ENCODE data around the gene EMB. TPM values are rescaled to one million over a fixed set of nuclear protein-coding genes. Genes with fewer than 3 reads are reported as not detected.
"Not testable (repeated sequence)": the region's sequence is repeated elsewhere in the genome, so short reads cannot be mapped to it uniquely, and the experiment has no call there.

EMB gene
- polyA plus RNA-seq, 4 donors: 19.1 to 86.1 (median 43.1) TPM

DNA sequence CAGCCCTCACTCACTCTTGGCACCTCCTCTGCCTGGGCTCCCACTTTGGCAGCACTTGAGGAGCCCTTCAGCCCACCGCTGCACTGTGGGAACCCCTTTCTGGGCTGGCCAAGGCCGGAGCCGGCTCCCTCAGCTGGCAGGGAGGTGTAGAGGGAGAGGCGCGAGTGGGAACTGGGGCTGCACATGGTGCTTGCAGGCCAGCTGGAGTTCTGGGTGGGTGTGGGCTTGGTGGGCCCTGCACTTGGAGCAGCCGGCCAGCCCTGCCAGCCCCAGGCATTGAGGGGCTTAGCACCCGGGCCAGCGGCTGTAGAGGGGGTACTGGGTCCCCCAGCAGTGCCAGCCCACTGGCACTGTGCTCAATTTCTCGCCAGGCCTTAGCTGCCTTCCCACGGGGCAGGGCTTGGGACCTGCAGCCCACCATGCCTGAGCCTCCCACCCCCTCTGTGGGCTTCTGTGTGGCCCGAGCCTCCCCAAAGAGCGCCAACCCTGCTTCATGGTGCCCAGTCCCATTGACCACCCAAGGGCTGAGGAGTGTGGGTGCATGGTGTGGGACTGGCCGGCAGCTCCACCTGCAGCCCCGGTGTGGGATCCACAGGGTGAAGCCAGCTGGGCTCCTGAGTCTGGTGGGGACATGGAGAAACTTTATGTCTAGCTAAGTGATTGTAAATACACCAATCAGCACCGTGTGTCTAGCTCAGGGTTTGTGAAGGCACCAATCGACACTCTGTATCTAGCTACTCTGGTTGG is 71.6 kb downstream of the EMB start:
- H3K4me1 ChIP-seq (ENCODE audit: control insufficient read depth in 3 of 3, insufficient read depth in 2 of 3, low read depth in 1 of 3, low read length in 2 of 3); H3K27me3 ChIP-seq (ENCODE audit: control insufficient read depth in 3 of 3, insufficient read depth in 3 of 3, low read length in 3 of 3); H3K27ac ChIP-seq (ENCODE audit: low read depth in 1 of 3, low read length in 2 of 3); H3K36me3 ChIP-seq (ENCODE audit: control insufficient read depth in 3 of 3, insufficient read depth in 2 of 3, low read depth in 1 of 3, low read length in 3 of 3); DNase-seq; FAIRE-seq; H3K4me3 ChIP-seq (ENCODE audit: low read depth in 1 of 3, low read length in 3 of 3): not testable (repeated sequence)
- WGBS, 3 donors: 89 to 94% (median 89%) methylated on average over 14 to 16 of the region's 16 CpGs
- H3K9me3 ChIP-seq (ENCODE audit: control insufficient read depth in 2 of 2, insufficient read depth in 1 of 2, low read depth in 1 of 2, low read length in 1 of 2): peaks cover 0 to 31% of the 10 kb centered on the region in 2 donors

DNA sequence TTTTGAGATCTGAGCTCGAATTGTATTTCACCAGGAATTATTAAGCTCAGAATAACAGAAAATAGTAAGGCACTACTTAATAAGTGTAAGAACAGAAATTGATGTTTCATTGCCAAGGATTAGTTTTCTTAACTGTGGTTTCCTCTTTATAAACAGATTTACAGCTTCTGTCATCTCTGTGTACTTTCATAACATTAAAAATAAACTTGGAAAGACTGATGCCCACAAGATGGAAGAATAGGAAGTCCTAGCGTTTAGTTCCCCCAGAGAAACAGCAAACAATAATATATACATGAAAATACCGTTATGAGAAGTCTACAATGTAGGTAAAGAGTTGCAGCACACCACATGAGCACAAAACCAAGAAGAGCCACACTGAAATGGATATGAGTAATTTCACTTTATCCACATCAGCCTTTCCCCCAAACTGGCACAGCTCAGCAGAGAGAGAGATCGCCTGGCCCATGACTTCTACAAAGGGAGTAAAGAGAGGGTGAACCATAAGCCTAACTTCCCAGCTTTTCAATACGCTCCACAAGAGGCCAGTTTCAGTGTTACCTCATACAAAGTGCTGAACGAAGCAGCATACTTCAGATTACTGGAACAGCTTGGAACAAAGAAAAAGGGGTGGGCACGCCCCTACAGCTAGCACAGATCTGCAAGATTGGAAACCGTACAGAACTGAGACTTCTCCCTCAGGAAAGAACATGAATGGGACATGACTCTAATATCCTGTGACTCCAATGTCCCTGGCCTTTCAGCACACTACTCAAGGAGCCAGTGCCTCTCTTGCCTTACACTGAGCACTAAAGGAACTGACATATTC is 75.4 kb downstream of the EMB start:
- Histone ChIP-seq H3K4me1 (ENCODE audit: control insufficient read depth in 3 of 3, insufficient read depth in 2 of 3, low read depth in 1 of 3, low read length in 2 of 3) (no peaks in the 10 kb centered on the region), H3K36me3 (ENCODE audit: control insufficient read depth in 3 of 3, insufficient read depth in 2 of 3, low read depth in 1 of 3, low read length in 3 of 3) (no peaks in the 10 kb centered on the region), H3K9me3 (ENCODE audit: control insufficient read depth in 2 of 2, insufficient read depth in 1 of 2, low read depth in 1 of 2, low read length in 1 of 2) (peaks cover 0 to 26% of the 10 kb centered on the region in 2 donors), H3K4me3 (ENCODE audit: low read depth in 1 of 3, low read length in 3 of 3) (no peak overlapping the region), H3K27me3 (ENCODE audit: control insufficient read depth in 3 of 3, insufficient read depth in 3 of 3, low read length in 3 of 3) (no peaks in the 10 kb centered on the region), H3K27ac (ENCODE audit: low read depth in 1 of 3, low read length in 2 of 3) (no peak overlapping the region)
- DNase-seq (no peak), FAIRE-seq (no peak)
- WGBS, 3 donors: 73 to 84% (median 77%) methylated on average over 8 of the region's 8 CpGs

DNA sequence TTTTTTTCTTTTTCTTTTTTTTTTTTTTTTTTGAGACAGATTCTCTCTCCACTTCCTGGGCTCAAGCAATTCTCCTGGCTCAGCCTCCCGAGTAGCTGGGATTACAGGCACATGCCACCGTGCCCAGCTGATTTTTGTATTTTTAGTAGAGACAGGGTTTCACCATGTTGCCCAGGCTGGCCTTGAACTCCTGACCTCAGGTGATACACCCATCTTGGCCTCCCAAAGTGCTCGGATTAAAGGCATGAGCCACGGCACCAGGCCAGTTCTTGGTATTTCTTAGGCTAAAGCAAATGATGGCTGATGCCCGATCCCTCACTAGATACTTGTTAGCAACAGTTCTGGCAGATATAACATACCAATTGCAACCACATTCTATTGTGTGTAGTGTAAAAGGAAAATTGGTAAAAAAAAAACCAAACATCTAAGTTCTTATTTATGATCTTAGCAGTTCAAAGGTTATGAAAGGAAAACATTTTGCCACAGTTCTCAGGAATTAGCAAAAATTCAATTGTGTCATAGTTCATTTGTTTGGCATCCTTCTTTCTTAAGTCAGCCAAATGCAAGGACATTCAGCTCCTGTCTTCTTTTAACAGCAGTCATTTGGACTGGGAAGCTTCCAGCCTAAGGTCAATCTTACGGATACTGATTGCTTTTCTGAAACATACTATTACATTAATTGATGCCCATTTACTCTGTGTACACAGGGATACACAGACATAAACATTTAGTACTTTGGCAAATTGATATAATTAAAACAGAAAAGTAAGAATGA is 76.4 kb downstream of the EMB start:
- H3K27ac ChIP-seq (ENCODE audit: low read depth in 1 of 3, low read length in 2 of 3); H3K36me3 ChIP-seq (ENCODE audit: control insufficient read depth in 3 of 3, insufficient read depth in 2 of 3, low read depth in 1 of 3, low read length in 3 of 3); H3K4me1 ChIP-seq (ENCODE audit: control insufficient read depth in 3 of 3, insufficient read depth in 2 of 3, low read depth in 1 of 3, low read length in 2 of 3); H3K4me3 ChIP-seq (ENCODE audit: low read depth in 1 of 3, low read length in 3 of 3); FAIRE-seq; H3K27me3 ChIP-seq (ENCODE audit: control insufficient read depth in 3 of 3, insufficient read depth in 3 of 3, low read length in 3 of 3); DNase-seq: not testable (repeated sequence)
- 71 to 89% (median 79%) methylated on average over 6 of the region's 6 CpGs for WGBS, 3 donors
- H3K9me3 ChIP-seq (ENCODE audit: control insufficient read depth in 2 of 2, insufficient read depth in 1 of 2, low read depth in 1 of 2, low read length in 1 of 2): peaks cover 0 to 25% of the 10 kb centered on the region in 2 donors

DNA sequence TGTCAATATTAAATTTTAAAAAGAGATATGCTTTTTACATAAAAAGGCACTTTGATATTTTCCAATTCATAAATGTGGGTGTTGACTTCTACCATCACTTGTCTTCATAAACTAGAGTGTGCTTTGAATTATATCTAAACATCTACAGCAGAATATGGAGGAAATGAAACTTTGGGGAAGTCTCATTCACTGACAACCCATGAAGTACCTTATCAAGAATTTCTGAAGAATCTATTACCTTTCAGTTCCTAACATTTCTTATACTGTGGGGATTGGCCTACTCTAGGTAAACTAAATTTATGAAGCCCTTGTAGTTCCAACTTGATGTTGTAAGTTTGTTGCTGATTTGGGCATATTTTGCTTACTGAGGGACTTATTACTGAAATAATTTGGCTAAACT is 81.9 kb downstream of the EMB start:
- Histone ChIP-seq H3K4me3 (ENCODE audit: low read depth in 1 of 3, low read length in 3 of 3) (no peak overlapping the region), H3K27ac (ENCODE audit: low read depth in 1 of 3, low read length in 2 of 3) (no peak overlapping the region), H3K27me3 (ENCODE audit: control insufficient read depth in 3 of 3, insufficient read depth in 3 of 3, low read length in 3 of 3) (no peaks in the 10 kb centered on the region), H3K36me3 (ENCODE audit: control insufficient read depth in 3 of 3, insufficient read depth in 2 of 3, low read depth in 1 of 3, low read length in 3 of 3) (no peaks in the 10 kb centered on the region), H3K4me1 (ENCODE audit: control insufficient read depth in 3 of 3, insufficient read depth in 2 of 3, low read depth in 1 of 3, low read length in 2 of 3) (no peaks in the 10 kb centered on the region), H3K9me3 (ENCODE audit: control insufficient read depth in 2 of 2, insufficient read depth in 1 of 2, low read depth in 1 of 2, low read length in 1 of 2) (peaks cover 0 to 2% of the 10 kb centered on the region in 2 donors)
- FAIRE-seq (no peak), DNase-seq (no peak)

DNA sequence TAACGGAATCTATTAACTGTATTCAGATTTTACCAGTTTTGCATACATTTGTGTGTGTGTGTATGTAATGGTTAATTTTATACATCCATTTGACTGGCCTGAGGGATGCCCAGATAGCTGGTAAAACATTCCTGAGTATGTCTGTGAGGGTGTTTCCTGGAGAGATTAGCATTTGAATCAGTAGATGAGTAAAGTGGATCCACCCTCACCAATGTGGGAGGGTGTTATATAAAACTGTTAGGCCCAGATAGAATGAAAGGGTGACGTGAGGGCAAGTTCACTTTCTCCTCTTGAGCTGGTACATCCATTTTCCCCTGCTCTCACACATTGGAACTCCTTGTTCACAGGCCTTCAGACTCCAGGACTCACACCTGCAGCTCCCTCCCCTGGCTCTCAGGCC is 88.7 kb downstream of the EMB start:
- peaks cover 0 to 10% of the 10 kb centered on the region in 2 donors for H3K9me3 ChIP-seq (ENCODE audit: control insufficient read depth in 2 of 2, insufficient read depth in 1 of 2, low read depth in 1 of 2, low read length in 1 of 2)
- no peaks in the 10 kb centered on the region for H3K4me1 ChIP-seq (ENCODE audit: control insufficient read depth in 3 of 3, insufficient read depth in 2 of 3, low read depth in 1 of 3, low read length in 2 of 3)
- H3K27me3 ChIP-seq (ENCODE audit: control insufficient read depth in 3 of 3, insufficient read depth in 3 of 3, low read length in 3 of 3): no peaks in the 10 kb centered on the region
- H3K27ac ChIP-seq (ENCODE audit: low read depth in 1 of 3, low read length in 2 of 3): no peak overlapping the region
- no peak for FAIRE-seq
- no peaks in the 10 kb centered on the region for H3K36me3 ChIP-seq (ENCODE audit: control insufficient read depth in 3 of 3, insufficient read depth in 2 of 3, low read depth in 1 of 3, low read length in 3 of 3)
- no peak for DNase-seq
- 84 to 87% (median 86%) methylated on average over 2 of the region's 2 CpGs for WGBS, 3 donors
- H3K4me3 ChIP-seq (ENCODE audit: low read depth in 1 of 3, low read length in 3 of 3): no peak overlapping the region

Other genes starting within 250 kb of the EMB start
- gene PARP8, start 225.3 kb upstream of the EMB start, polyA plus RNA-seq: 10 to 100 TPM in 2 of 4 donors, 1 to 10 TPM in 2; 6.5 to 11.9 (median 9.8) TPM

Measured in small intestine (tissue), 7 donors.